ENCODE data around the gene REG3G.

The REG3G gene

GRCh38 chr2:78993518-78994148 lies 31.9 kb upstream of the REG3G start:
- no peak overlapping the region for H3K4me3 ChIP-seq (ENCODE audit: low read depth, low read length)

GRCh38 chr2:78994789-78995188 lies 30.7 kb upstream of the REG3G start:
- no peak for TF ChIP-seq CTCF (IDR thresholded peaks at IDR 0.05; ENCODE audit: borderline replicate concordance, insufficient read depth, low read depth, low read length)
- no peak overlapping the region for H3K4me3 ChIP-seq (ENCODE audit: low read depth, low read length)

More at GRCh38 chr2:78993518-78994148, 31.9 kb upstream of the REG3G start:
- no peak for TF ChIP-seq CTCF (IDR thresholded peaks at IDR 0.05; ENCODE audit: borderline replicate concordance, insufficient read depth, low read depth, low read length)

GRCh38 chr2:78999406-78999805 lies 26.1 kb upstream of the REG3G start:
- H3K4me3 ChIP-seq (ENCODE audit: low read depth, low read length): no peak overlapping the region
- peak; percentile 20; the same call in 1 of the 2 replicates for TF ChIP-seq CTCF (IDR thresholded peaks at IDR 0.05; ENCODE audit: borderline replicate concordance, insufficient read depth, low read depth, low read length)

GRCh38 chr2:79000008-79000576 lies 25.4 kb upstream of the REG3G start:
- no peak overlapping the region for H3K4me3 ChIP-seq (ENCODE audit: low read depth, low read length)
- no peak for TF ChIP-seq CTCF (IDR thresholded peaks at IDR 0.05; ENCODE audit: borderline replicate concordance, insufficient read depth, low read depth, low read length)

GRCh38 chr2:79001285-79001684 lies 24.2 kb upstream of the REG3G start:
- no peak overlapping the region for H3K4me3 ChIP-seq (ENCODE audit: low read depth, low read length)
- no peak for TF ChIP-seq CTCF (IDR thresholded peaks at IDR 0.05; ENCODE audit: borderline replicate concordance, insufficient read depth, low read depth, low read length)

GRCh38 chr2:79004680-79005079 lies 20.8 kb upstream of the REG3G start:
- no peak for TF ChIP-seq CTCF (IDR thresholded peaks at IDR 0.05; ENCODE audit: borderline replicate concordance, insufficient read depth, low read depth, low read length)
- no peak overlapping the region for H3K4me3 ChIP-seq (ENCODE audit: low read depth, low read length)

GRCh38 chr2:79005216-79005615 lies 20.3 kb upstream of the REG3G start:
- H3K4me3 ChIP-seq (ENCODE audit: low read depth, low read length): no peak overlapping the region
- no peak for TF ChIP-seq CTCF (IDR thresholded peaks at IDR 0.05; ENCODE audit: borderline replicate concordance, insufficient read depth, low read depth, low read length)

All from GM12875 (cell line).